ENCODE measurements around the gene GPR34. TPM values are rescaled to one million over a fixed set of nuclear protein-coding genes. Genes with fewer than 3 reads are reported as not detected.

The GPR34 gene
- total RNA-seq, 2 experiments from 2014 or later: not detected

DNA sequence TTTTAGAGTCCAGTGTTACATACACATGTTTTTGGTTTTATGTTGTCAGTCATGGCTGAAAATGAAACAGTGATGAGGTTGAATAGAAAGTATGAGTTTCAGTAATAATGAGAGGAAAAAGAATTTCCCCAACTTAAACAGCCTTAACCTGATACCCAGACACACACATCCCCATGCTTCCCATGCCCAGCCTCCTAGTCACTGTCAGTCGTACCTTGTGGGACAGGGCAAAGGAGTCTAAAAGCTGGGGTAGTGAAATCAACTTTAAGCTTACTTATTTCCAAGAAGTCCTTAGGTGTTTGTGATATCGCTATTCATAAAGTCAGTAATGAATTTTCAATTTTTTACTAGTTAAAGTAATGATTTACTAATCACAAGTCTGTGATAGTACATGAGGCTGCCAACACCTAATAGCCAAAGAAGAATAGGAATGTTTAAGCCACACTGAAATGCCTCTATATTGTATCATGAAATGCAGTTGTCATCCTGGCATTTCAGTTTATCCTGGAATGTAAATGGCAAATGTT is 24.3 kb upstream of the GPR34 start:
- H3K4me3 Mint-ChIP-seq: no peak overlapping the region
- H3K27ac Mint-ChIP-seq: no peak overlapping the region
- CTCF ChIA-PET: no interaction called here
- H3K36me3 Mint-ChIP-seq (ENCODE audit: low read depth): peaks cover 64% of the 10 kb centered on the region
- no peaks in the 10 kb centered on the region for H3K9me3 ChIP-seq (ENCODE audit: control insufficient read depth in 1 of 2, insufficient read depth in 1 of 2, low read length in 2 of 2)
- intact Hi-C loops (cut with DNase I, micrococcal nuclease): no loop called here
- H3K27ac ChIP-seq (ENCODE audit: low read depth in 1 of 2, low read length in 2 of 2): no peak overlapping the region
- H3K4me3 ChIP-seq (ENCODE audit: low read length): no peak overlapping the region
- no peaks in the 10 kb centered on the region for H3K27me3 Mint-ChIP-seq
- H3K27me3 ChIP-seq (ENCODE audit: control insufficient read depth in 1 of 2, insufficient read depth in 2 of 2, low read length in 2 of 2): no peaks in the 10 kb centered on the region
- TF ChIP-seq, protein P1, sequence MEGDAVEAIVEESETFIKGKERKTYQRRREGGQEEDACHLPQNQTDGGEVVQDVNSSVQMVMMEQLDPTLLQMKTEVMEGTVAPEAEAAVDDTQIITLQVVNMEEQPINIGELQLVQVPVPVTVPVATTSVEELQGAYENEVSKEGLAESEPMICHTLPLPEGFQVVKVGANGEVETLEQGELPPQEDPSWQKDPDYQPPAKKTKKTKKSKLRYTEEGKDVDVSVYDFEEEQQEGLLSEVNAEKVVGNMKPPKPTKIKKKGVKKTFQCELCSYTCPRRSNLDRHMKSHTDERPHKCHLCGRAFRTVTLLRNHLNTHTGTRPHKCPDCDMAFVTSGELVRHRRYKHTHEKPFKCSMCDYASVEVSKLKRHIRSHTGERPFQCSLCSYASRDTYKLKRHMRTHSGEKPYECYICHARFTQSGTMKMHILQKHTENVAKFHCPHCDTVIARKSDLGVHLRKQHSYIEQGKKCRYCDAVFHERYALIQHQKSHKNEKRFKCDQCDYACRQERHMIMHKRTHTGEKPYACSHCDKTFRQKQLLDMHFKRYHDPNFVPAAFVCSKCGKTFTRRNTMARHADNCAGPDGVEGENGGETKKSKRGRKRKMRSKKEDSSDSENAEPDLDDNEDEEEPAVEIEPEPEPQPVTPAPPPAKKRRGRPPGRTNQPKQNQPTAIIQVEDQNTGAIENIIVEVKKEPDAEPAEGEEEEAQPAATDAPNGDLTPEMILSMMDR (IDR thresholded peaks at IDR 0.05): no peak
- DNase-seq (no peak), ATAC-seq (ENCODE audit: poor library complexity) (no peak)
- H3K9me3 Mint-ChIP-seq: no peaks in the 10 kb centered on the region
- POLR2A ChIA-PET: no interaction called here
- peaks cover 4% of the 10 kb centered on the region for H3K4me1 ChIP-seq (ENCODE audit: insufficient read depth, low read length)
- H3K4me1 Mint-ChIP-seq (ENCODE audit: low read depth): peaks cover 9% of the 10 kb centered on the region
- peaks cover 24% of the 10 kb centered on the region for H3K36me3 ChIP-seq (ENCODE audit: insufficient read depth, low read length)

DNA sequence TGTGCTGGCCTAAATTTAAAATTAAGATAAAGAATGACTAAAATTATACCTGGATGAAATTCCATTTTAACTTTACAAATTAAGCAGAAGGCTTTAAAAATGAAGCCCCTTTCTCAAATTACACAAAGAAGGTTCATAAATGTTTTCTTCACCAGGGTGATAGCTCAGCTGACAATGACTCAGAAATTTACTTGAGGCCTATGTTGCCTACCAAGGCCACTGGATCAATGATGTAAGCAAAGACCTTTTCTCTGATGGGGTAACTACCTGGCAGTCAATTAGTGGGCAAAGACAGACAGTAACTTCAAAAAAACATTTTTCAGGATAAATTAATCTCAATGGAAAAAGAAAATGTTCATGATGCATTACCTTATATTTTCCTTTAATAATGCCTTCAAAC is 23.9 kb upstream of the GPR34 start:
- ATAC-seq (ENCODE audit: poor library complexity) (no peak), DNase-seq (no peak)
- ChIA-PET POLR2A (no interaction called here), CTCF (no interaction called here)
- H3K27me3 Mint-ChIP-seq: no peaks in the 10 kb centered on the region
- no peaks in the 10 kb centered on the region for H3K9me3 ChIP-seq (ENCODE audit: control insufficient read depth in 1 of 2, insufficient read depth in 1 of 2, low read length in 2 of 2)
- H3K27me3 ChIP-seq (ENCODE audit: control insufficient read depth in 1 of 2, insufficient read depth in 2 of 2, low read length in 2 of 2): no peaks in the 10 kb centered on the region
- peaks cover 64% of the 10 kb centered on the region for H3K36me3 Mint-ChIP-seq (ENCODE audit: low read depth)
- no peak overlapping the region for H3K27ac ChIP-seq (ENCODE audit: low read depth in 1 of 2, low read length in 2 of 2)
- TF ChIP-seq, protein P1 (IDR thresholded peaks at IDR 0.05): no peak
- H3K27ac Mint-ChIP-seq: no peak overlapping the region
- intact Hi-C loops (cut with DNase I, micrococcal nuclease): no loop called here
- no peaks in the 10 kb centered on the region for H3K9me3 Mint-ChIP-seq
- H3K4me1 Mint-ChIP-seq (ENCODE audit: low read depth): peaks cover 9% of the 10 kb centered on the region
- H3K36me3 ChIP-seq (ENCODE audit: insufficient read depth, low read length): peaks cover 29% of the 10 kb centered on the region
- H3K4me3 ChIP-seq (ENCODE audit: low read length): no peak overlapping the region
- peaks cover 4% of the 10 kb centered on the region for H3K4me1 ChIP-seq (ENCODE audit: insufficient read depth, low read length)
- H3K4me3 Mint-ChIP-seq: no peak overlapping the region

DNA sequence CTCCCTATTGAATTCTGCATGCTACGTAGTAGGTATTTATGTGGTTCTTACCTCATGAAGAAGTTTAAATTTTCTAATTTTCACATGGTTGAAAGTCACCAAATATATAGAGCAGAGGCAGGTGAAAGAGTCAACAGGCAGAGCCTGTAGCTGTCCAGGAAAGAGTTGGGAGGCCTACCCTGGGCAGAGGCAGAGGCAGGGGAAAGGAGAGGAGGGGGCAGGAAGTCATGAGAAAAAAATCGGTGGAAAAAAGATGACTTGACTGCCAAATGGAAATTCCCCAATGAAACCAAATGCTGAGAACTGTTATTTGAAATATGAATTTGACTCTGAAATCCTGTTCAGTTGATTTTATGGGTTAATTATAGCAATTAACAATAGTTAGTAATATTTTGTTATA is 23.1 kb upstream of the GPR34 start:
- no peak overlapping the region for H3K4me3 Mint-ChIP-seq
- POLR2A ChIA-PET: no interaction called here
- no peaks in the 10 kb centered on the region for H3K9me3 ChIP-seq (ENCODE audit: control insufficient read depth in 1 of 2, insufficient read depth in 1 of 2, low read length in 2 of 2)
- H3K9me3 Mint-ChIP-seq: no peaks in the 10 kb centered on the region
- intact Hi-C loops (cut with DNase I, micrococcal nuclease): no loop called here
- H3K4me1 ChIP-seq (ENCODE audit: insufficient read depth, low read length): peaks cover 4% of the 10 kb centered on the region
- peaks cover 63% of the 10 kb centered on the region for H3K36me3 Mint-ChIP-seq (ENCODE audit: low read depth)
- CTCF ChIA-PET: interaction anchor here (1.6 kb wide), 1 partner anchor 8 kb away, joined by 3 read pairs; no protein-coding TSS in a partner anchor
- H3K27ac ChIP-seq (ENCODE audit: low read depth in 1 of 2, low read length in 2 of 2): no peak overlapping the region
- no peak for DNase-seq
- H3K4me3 ChIP-seq (ENCODE audit: low read length): no peak overlapping the region
- no peaks in the 10 kb centered on the region for H3K27me3 ChIP-seq (ENCODE audit: control insufficient read depth in 1 of 2, insufficient read depth in 2 of 2, low read length in 2 of 2)
- no peaks in the 10 kb centered on the region for H3K27me3 Mint-ChIP-seq
- peaks cover 31% of the 10 kb centered on the region for H3K36me3 ChIP-seq (ENCODE audit: insufficient read depth, low read length)
- TF ChIP-seq, protein P1 (IDR thresholded peaks at IDR 0.05): no peak
- no peak for ATAC-seq (ENCODE audit: poor library complexity)
- H3K27ac Mint-ChIP-seq: no peak overlapping the region
- H3K4me1 Mint-ChIP-seq (ENCODE audit: low read depth): peaks cover 9% of the 10 kb centered on the region
